ENCODE measurements around the gene GRPEL1. TPM values are rescaled to one million over a fixed set of nuclear protein-coding genes. Genes with fewer than 3 reads are reported as not detected.

Gene GRPEL1
- total and polyA plus RNA-seq, 2 of the 4 experiments (the other 2 are of a cell fraction), result 33.0 to 33.9 TPM

DNA sequence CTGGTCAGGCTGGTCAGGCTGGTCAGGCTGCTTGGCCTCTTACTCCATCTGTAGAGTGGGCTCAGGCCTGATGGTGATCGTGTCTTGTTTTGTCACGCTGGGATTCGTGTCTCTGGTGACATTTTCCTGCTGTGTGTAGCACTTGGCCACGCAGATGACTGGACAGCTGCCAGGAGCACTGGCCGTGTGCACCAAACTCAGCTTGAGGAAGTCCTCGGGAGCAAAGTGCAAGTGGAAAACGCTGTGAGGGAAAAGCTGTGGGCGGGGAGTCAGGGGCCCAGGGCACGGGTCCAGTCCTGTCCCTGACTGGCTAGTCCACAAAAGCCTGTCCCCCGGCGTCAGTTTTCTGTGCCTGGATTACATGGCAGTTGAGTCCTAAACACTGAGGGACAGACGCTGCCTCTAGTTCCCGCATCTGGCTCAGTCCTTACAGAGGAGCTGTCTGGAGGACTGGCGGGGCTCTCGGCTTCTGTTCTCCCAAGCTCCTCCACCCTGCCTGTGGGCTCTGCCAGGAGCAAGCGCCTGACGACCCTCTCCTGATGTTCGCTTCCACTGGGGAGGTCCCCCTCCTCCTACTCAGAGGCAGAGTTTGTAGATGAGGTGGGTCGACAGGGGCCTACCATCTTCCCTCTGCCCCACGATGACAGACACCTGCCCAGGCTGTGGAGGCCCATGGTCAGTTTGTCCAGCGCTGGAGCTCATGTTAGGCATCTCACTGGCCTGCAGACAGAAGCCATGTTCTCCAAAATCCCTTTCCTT, 35.9 kb upstream of the GRPEL1 start:
- ATAC-seq (ENCODE audit: low read depth), result peak; percentile 1
- WGBS, 2 experiments (ENCODE audit: extremely low coverage in 2 of 2, insufficient read length in 1 of 2), result 13% methylated on average over 10 of the region's 21 CpGs; no CpG with 5 or more reads in 1 of the 2 experiments
- H4K5ac ChIP-seq (ENCODE audit: low read depth, low read length), result no peak overlapping the region
- TF ChIP-seq RFX5 (IDR thresholded peaks at IDR 0.05; ENCODE audit: low read depth, low read length) (no peak), RAD21 (IDR thresholded peaks at IDR 0.05; ENCODE audit: low read length) (no peak), FOS (IDR thresholded peaks at IDR 0.05; ENCODE audit: low read depth, low read length) (no peak), SMC3 (IDR thresholded peaks at IDR 0.05; ENCODE audit: low read depth, low read length) (no peak), MAZ (IDR thresholded peaks at IDR 0.05; ENCODE audit: borderline replicate concordance, low read depth, low read length) (no peak), POLR2A (IDR thresholded peaks at IDR 0.05; ENCODE audit: low read depth, low read length) (no peak), USF2 (IDR thresholded peaks at IDR 0.05; ENCODE audit: low read depth, low read length) (no peak), MXI1 (IDR thresholded peaks at IDR 0.05; ENCODE audit: borderline replicate concordance, low read depth, low read length) (no peak), MAFK (IDR thresholded peaks at IDR 0.05; ENCODE audit: low read depth, low read length) (no peak), CEBPB (IDR thresholded peaks at IDR 0.05; ENCODE audit: low read depth, low read length) (no peak), CHD1 (IDR thresholded peaks at IDR 0.05; ENCODE audit: low read depth, low read length) (no peak), RCOR1 (IDR thresholded peaks at IDR 0.05; ENCODE audit: insufficient replicate concordance, low read length) (no peak), BHLHE40 (IDR thresholded peaks at IDR 0.05; ENCODE audit: low read depth, low read length) (no peak), NFE2L2 (IDR thresholded peaks at IDR 0.05; ENCODE audit: low read depth, low read length) (no peak)
- TF ChIP-seq, protein P1, sequence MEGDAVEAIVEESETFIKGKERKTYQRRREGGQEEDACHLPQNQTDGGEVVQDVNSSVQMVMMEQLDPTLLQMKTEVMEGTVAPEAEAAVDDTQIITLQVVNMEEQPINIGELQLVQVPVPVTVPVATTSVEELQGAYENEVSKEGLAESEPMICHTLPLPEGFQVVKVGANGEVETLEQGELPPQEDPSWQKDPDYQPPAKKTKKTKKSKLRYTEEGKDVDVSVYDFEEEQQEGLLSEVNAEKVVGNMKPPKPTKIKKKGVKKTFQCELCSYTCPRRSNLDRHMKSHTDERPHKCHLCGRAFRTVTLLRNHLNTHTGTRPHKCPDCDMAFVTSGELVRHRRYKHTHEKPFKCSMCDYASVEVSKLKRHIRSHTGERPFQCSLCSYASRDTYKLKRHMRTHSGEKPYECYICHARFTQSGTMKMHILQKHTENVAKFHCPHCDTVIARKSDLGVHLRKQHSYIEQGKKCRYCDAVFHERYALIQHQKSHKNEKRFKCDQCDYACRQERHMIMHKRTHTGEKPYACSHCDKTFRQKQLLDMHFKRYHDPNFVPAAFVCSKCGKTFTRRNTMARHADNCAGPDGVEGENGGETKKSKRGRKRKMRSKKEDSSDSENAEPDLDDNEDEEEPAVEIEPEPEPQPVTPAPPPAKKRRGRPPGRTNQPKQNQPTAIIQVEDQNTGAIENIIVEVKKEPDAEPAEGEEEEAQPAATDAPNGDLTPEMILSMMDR (conservative IDR thresholded peaks at IDR 0.05; ENCODE audit: low read depth, low read length), result no peak
- H4K91ac ChIP-seq (ENCODE audit: insufficient read depth, low read depth, low read length), result no peak overlapping the region
- peak overlapping the region in 1 of 2 experiments; percentile 57; a peak in 1 of 4 replicates for H4K8ac ChIP-seq (ENCODE audit: low read depth in 2 of 2, low read length in 2 of 2)
- H2BK20ac ChIP-seq (ENCODE audit: low read depth, low read length), result no peak overlapping the region
- H3K36me3 ChIP-seq (ENCODE audit: control insufficient read depth, insufficient read depth, low read length), result no peaks in the 10 kb centered on the region
- H3K9ac ChIP-seq (ENCODE audit: low read depth, low read length), result no peak overlapping the region; the same call in 1 of the 2 replicates
- 0 out of 2 replicates have a peak overlapping the region, but pooled peaks have one; percentile 1 for H3K4ac ChIP-seq (ENCODE audit: low read depth, low read length)
- peak overlapping the region; percentile 38 for H3K4me3 ChIP-seq (ENCODE audit: insufficient read depth, low read depth, low read length)
- H2AK9ac ChIP-seq (replicated peaks; ENCODE audit: low read depth, low read length, poor library complexity), result peak overlapping the region; percentile 53
- no peak overlapping the region for H2BK15ac ChIP-seq (ENCODE audit: low read depth, low read length)
- peaks cover 7% of the 10 kb centered on the region; the same call in 1 of the 2 replicates for H3K9me1 ChIP-seq (ENCODE audit: insufficient read depth, low read length)
- DNase-seq, result peak; percentile 28
- dilution Hi-C loops (cut with HindIII; ENCODE audit: low sequenced_read_pairs, unreplicated experiment), result no loop called here
- H4K20me1 ChIP-seq (ENCODE audit: insufficient read depth, low read length), result peaks cover 4% of the 10 kb centered on the region; the same call in 1 of the 2 replicates
- no peak overlapping the region for H3K14ac ChIP-seq (replicated peaks; ENCODE audit: low read depth, low read length)
- in situ Hi-C loops (cut with MboI; ENCODE audit: low sequenced_read_pairs), result no loop called here
- no peak overlapping the region for H3K27ac ChIP-seq (ENCODE audit: insufficient read depth, low read length)
- H2BK5ac ChIP-seq (ENCODE audit: low read depth, low read length, poor library complexity, severe bottlenecking), result no peak overlapping the region
- ChIA-PET CTCF (no interaction called here), POLR2A (ENCODE audit: unreplicated experiment) (no interaction called here)
- peak overlapping the region; percentile 18; the same call in 1 of the 2 replicates for H2AK5ac ChIP-seq (ENCODE audit: low read depth, low read length)
- no peaks in the 10 kb centered on the region for H3K79me1 ChIP-seq (ENCODE audit: low read depth in 1 of 2, low read length in 2 of 2)
- H3K4me1 ChIP-seq (ENCODE audit: control insufficient read depth, insufficient read depth, low read length), result peaks cover 6% of the 10 kb centered on the region; the same call in 1 of the 2 replicates
- H2AFZ ChIP-seq (replicated peaks; ENCODE audit: low read length, poor library complexity), result peak overlapping the region; percentile 88
- H3K56ac ChIP-seq (ENCODE audit: extremely low read depth, insufficient read depth, low read length), result no peak overlapping the region
- no peak overlapping the region for H2BK120ac ChIP-seq (ENCODE audit: low read depth, low read length)
- H3K4me2 ChIP-seq (ENCODE audit: low read depth, low read length), result peak overlapping the region; percentile 93
- no peak overlapping the region for H3K23ac ChIP-seq (ENCODE audit: low read depth, low read length)
- no TSS peak for BruUV-seq (replicated peaks)
- H3K27me3 ChIP-seq (ENCODE audit: control insufficient read depth, insufficient read depth, low read length), result peaks cover 11% of the 10 kb centered on the region; the same call in 1 of the 2 replicates
- intact Hi-C loops (cut with micrococcal nuclease), result loop anchor here (1.0 to 5.0 kb wide), 2 partner anchors 22 to 89 kb away; partner anchors contain the start of gene SORCS2
- H3K18ac ChIP-seq (ENCODE audit: low read depth, low read length), result no peak overlapping the region
- no peaks in the 10 kb centered on the region for H3K9me3 ChIP-seq (ENCODE audit: control insufficient read depth, insufficient read depth, low read length)

Data from IMR-90 (cell line).